Esophagus muscularis mucosa (tissue), 4 donors: ENCODE results near the gene CCDC51. TPM values are rescaled to one million over a fixed set of nuclear protein-coding genes. Genes with fewer than 3 reads are reported as not detected.
A peak's percentile ranks its signal among the peaks of the same experiment; 100 is the strongest.
"Not testable (repeated sequence)": the region's sequence is repeated elsewhere in the genome, so short reads cannot be mapped to it uniquely, and the experiment has no call there.

Source experiments
- DNase-seq: peaks from one replicate; pipeline ENCODE4 v3.0.0-alpha.2; 2017; ENCODE audit errors: extremely low spot score
- H3K27ac ChIP-seq, 4 donors: fragments of 200-600 bp; sonication (generic); replicated peaks in 1 of 4; 1 replicate in 3 of 4; 2 replicates in 1 of 4; pipeline ENCODE4 v1.5.1; 2016 to 2019; ENCODE audit warnings: mild to moderate bottlenecking in 1 of 4
- H3K27me3 ChIP-seq, 4 donors: fragments of 200-600 bp; sonication (generic); one replicate each; pipeline versions ENCODE4 v1.5.1 to v1.6.0; 2016 to 2019
- H3K36me3 ChIP-seq, 4 donors: fragments of 200-600 bp; sonication (generic); one replicate each; pipeline ENCODE4 v1.5.1; 2016 to 2019
- H3K4me1 ChIP-seq, 4 donors: fragments of 200-600 bp; sonication (generic); one replicate each; pipeline ENCODE4 v1.5.1; 2016 to 2019
- H3K4me3 ChIP-seq, 4 donors: fragments of 200-600 bp; sonication (generic); 1 replicate in 2 of 4; 2 replicates in 2 of 4; pipeline ENCODE4 v1.5.1; 2016 to 2019; ENCODE audit warnings: mild to moderate bottlenecking in 4 of 4, moderate library complexity in 1 of 4
- H3K9me3 ChIP-seq, 4 donors: fragments of 200-600 bp; sonication (generic); 1 replicate in 3 of 4; 2 replicates in 1 of 4; pipeline ENCODE4 v1.5.1; 2016 to 2019
- EP300 ChIP-seq: sonication (generic); formaldehyde crosslinking; IDR thresholded peaks from one replicate; pipeline ENCODE4 v1.6.1; 2017; ENCODE audit warnings: antibody characterized with exemption
- POLR2A ChIP-seq: fragments of 450-650 bp; IDR thresholded peaks from one replicate; pipeline ENCODE4 v1.6.1; 2017; ENCODE audit warnings: antibody characterized with exemption, moderate library complexity, mild to moderate bottlenecking, low read depth
- POLR2AphosphoS5 ChIP-seq, 2 donors: sonication (generic); formaldehyde crosslinking; IDR thresholded peaks; one replicate each; pipeline ENCODE4 v1.6.1; 2017; ENCODE audit warnings: antibody characterized with exemption in 2 of 2
- WGBS: methylation state at CpG from one replicate; pipeline ENCODE4 v1.1.5; 2018; 5-methylcytosine and 5-hydroxymethylcytosine counted together
- intact Hi-C: fragments of 100-400 bp; cut with DNase I; formaldehyde crosslinking; loops from one replicate; pipeline ENCODE4 v1.15.1; 2023
- total RNA-seq, 4 donors: library from RNA; depleted of rRNA; stranded (reverse); fragments of >200 nt; gene quantifications; one replicate each; pipeline versions ENCODE4 v1.1.0 to v1.2.1, GENCODE V29; 2016
- TF ChIP-seq, protein P1 (sequence below), 3 experiments: fragments of 200-600 bp in 2 of 3; fragments of 450-650 bp in 1 of 3; sonication (generic) in 2 of 3; IDR thresholded peaks; one replicate each; pipeline ENCODE4 v1.5.1; 2017 to 2019; ENCODE audit warnings: antibody characterized with exemption in 3 of 3, mild to moderate bottlenecking in 2 of 3, moderate library complexity in 1 of 3

The CCDC51 gene
- total RNA-seq, 4 donors from 2014 or later, result 15.6 to 26.6 (median 23.0) TPM

DNA sequence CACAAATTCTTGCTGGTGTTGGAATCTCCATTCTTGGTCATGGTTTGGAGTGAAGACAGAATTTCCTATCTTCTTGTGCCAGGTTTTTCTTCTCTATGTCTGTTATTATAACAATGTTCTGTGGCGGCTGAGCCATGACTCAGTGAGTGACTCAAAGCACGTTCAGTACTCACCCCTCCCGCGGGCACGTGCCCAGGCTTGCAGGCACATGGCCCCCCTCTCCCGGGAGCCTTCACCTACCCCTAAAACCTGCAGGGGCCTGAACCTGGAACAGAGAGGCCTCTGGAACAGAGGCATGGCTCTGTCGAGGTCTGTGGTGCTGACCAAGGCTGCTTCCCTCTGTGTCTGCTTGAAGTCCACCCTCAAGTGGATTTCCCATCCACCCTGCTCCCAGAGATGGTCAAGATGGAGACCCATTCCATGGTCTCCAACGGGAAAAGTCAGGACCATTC is 37.6 kb downstream of the CCDC51 start:
- H3K27ac ChIP-seq, result peak overlapping the region; percentile 84 to 96 (median 95)
- H3K36me3 ChIP-seq, result peaks cover 24 to 40% (median 37%) of the 10 kb centered on the region in 4 donors
- H3K4me3 ChIP-seq, result no peak overlapping the region
- no peaks in the 10 kb centered on the region for H3K9me3 ChIP-seq
- 34% methylated on average over 8 of the region's 8 CpGs for whole genome bisulfite sequencing
- TF ChIP-seq, protein P1, sequence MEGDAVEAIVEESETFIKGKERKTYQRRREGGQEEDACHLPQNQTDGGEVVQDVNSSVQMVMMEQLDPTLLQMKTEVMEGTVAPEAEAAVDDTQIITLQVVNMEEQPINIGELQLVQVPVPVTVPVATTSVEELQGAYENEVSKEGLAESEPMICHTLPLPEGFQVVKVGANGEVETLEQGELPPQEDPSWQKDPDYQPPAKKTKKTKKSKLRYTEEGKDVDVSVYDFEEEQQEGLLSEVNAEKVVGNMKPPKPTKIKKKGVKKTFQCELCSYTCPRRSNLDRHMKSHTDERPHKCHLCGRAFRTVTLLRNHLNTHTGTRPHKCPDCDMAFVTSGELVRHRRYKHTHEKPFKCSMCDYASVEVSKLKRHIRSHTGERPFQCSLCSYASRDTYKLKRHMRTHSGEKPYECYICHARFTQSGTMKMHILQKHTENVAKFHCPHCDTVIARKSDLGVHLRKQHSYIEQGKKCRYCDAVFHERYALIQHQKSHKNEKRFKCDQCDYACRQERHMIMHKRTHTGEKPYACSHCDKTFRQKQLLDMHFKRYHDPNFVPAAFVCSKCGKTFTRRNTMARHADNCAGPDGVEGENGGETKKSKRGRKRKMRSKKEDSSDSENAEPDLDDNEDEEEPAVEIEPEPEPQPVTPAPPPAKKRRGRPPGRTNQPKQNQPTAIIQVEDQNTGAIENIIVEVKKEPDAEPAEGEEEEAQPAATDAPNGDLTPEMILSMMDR (IDR thresholded peaks at IDR 0.05), result no peak
- peak; percentile 76 for TF ChIP-seq EP300
- TF ChIP-seq POLR2AphosphoS5 (IDR thresholded peaks at IDR 0.05), result peak; percentile 91 to 94
- intact Hi-C loops, result no loop called here
- H3K27me3 ChIP-seq, result no peaks in the 10 kb centered on the region
- H3K4me1 ChIP-seq, result peaks cover 14 to 51% (median 33%) of the 10 kb centered on the region in 4 donors
- peak; percentile 98 for DNase-seq

DNA sequence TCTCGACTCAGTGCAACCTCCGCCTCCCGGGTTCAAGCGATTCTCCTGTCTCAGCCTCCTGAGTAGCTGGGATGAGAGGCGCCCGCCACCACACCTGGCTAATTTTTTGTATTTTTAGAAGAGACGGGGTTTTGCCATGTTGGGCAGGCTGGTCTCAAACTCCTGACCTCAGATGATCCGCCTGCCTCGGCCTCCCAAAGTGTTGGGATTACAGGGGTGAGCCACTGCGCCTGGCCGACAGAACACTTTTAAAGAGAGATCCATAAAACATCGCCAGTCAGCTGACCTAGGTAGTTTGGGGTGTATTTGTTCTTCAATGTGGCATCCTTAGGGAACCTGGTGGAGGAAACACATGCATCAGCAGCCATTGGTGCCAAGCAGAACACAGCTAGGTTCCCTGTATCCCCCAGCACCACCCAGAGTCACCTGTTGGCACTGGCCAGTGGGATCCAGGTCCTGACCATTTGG is 38.5 kb downstream of the CCDC51 start:
- not testable (repeated sequence) for H3K27me3 ChIP-seq, DNase-seq, H3K4me3 ChIP-seq, H3K9me3 ChIP-seq
- H3K27ac ChIP-seq, result peak overlapping the region; percentile 84 to 96 (median 95)
- WGBS, result 78% methylated on average over 12 of the region's 12 CpGs
- intact Hi-C loops, result loop anchor here (1.0 kb wide), 1 partner anchor 34 kb away; no protein-coding TSS in a partner anchor
- peaks cover 14 to 51% (median 33%) of the 10 kb centered on the region in 4 donors for H3K4me1 ChIP-seq
- peaks cover 18 to 32% (median 29%) of the 10 kb centered on the region in 4 donors for H3K36me3 ChIP-seq

DNA sequence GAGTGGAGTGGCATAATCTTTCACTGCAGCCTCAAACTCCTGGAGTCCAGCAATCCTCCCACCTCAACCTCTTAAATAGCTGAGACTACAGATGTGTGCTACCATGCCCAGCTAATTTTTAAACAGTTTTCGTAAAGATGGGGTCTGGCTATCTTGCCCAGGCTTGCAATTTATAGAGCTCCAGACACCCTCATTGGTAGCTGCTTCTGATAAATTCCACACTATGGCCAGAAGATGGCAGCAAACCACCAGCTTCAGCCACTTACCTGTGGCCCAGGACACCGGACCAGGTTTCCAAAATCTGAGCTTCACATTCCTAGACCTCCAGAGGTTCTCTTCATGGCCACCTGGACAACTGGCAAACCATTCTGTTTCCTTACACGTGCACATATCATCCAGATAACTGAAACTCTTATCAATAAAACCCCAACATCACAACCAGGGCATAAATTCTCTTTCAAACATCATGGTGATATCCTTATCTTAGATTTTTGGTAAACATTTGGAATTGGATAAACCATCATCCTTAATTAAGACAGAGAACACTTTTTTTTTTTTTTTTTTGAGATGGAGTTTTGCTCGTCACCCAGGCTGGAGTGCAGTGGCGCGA is 39.0 kb downstream of the CCDC51 start:
- no peak for DNase-seq
- Histone ChIP-seq H3K27ac (peak overlapping the region; percentile 84 to 96 (median 95)), H3K9me3 (no peaks in the 10 kb centered on the region), H3K27me3 (no peaks in the 10 kb centered on the region), H3K36me3 (peaks cover 15 to 26% (median 24%) of the 10 kb centered on the region in 4 donors), H3K4me3 (no peak overlapping the region), H3K4me1 (peaks cover 14 to 51% (median 33%) of the 10 kb centered on the region in 4 donors)
- intact Hi-C loops, result loop anchor here (1.0 kb wide), 1 partner anchor 34 kb away; no protein-coding TSS in a partner anchor
- 62% methylated on average over 6 of the region's 6 CpGs for WGBS
- TF ChIP-seq EP300, result no peak
- TF ChIP-seq, protein P1 (IDR thresholded peaks at IDR 0.05), result peak; percentile 79 to 98 (median 84)
- no peak for TF ChIP-seq POLR2A
- TF ChIP-seq POLR2AphosphoS5 (IDR thresholded peaks at IDR 0.05), result peak; percentile 35 to 44

DNA sequence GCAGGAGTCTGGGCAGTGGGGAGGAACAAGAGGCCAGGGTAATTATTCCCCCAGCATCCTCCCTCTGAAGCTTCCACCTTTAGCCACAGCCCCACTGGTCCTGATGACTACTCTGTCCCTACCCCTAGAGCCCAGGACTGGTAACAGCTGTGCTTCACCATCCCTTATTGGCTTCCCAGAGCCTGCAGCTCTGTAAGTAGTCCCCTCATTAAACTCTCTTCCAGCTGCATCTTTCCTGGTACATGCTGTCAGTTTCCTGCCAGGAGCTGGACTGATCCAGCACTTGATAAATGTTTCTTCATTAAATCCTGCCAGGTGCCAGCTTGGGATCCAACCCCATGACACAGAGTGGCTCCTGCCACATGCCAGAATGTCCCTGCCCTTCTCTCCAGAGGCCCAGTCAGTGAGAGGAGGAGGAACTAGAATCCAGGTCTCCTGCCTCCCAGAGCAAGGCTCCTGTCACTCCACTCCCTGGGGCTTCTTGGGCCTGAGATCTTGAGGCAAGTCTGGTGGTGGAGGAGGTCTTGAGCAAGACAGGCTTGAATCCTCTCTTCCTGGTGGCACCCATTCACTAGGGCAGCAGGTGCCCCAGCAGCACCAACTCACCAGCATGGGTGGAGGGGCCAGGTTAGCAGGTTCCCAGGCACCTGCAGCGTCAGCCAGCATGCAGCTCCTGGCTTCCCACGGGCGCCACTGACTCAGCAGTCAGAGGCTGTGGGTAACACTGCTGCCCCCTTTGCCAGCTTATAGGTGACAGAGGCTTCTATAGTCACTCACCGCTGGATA is 40.3 kb downstream of the CCDC51 start:
- peak; percentile 85 for DNase-seq
- no peaks in the 10 kb centered on the region for H3K9me3 ChIP-seq
- H3K4me1 ChIP-seq, result peaks cover 14 to 38% (median 29%) of the 10 kb centered on the region in 4 donors
- no peak overlapping the region for H3K4me3 ChIP-seq
- intact Hi-C loops, result loop anchor here (10.0 kb wide), 1 partner anchor 125 kb away; no protein-coding TSS in a partner anchor
- no peak for TF ChIP-seq EP300
- no peak for TF ChIP-seq POLR2AphosphoS5 (IDR thresholded peaks at IDR 0.05)
- no peak for TF ChIP-seq POLR2A
- peaks cover 4 to 13% (median 11%) of the 10 kb centered on the region in 4 donors for H3K36me3 ChIP-seq
- peak overlapping the region; percentile 17 to 95 (median 22) for H3K27ac ChIP-seq
- peaks cover 0 to 6% (median 0%) of the 10 kb centered on the region in 4 donors for H3K27me3 ChIP-seq
- 70% methylated on average over 4 of the region's 4 CpGs for WGBS

DNA sequence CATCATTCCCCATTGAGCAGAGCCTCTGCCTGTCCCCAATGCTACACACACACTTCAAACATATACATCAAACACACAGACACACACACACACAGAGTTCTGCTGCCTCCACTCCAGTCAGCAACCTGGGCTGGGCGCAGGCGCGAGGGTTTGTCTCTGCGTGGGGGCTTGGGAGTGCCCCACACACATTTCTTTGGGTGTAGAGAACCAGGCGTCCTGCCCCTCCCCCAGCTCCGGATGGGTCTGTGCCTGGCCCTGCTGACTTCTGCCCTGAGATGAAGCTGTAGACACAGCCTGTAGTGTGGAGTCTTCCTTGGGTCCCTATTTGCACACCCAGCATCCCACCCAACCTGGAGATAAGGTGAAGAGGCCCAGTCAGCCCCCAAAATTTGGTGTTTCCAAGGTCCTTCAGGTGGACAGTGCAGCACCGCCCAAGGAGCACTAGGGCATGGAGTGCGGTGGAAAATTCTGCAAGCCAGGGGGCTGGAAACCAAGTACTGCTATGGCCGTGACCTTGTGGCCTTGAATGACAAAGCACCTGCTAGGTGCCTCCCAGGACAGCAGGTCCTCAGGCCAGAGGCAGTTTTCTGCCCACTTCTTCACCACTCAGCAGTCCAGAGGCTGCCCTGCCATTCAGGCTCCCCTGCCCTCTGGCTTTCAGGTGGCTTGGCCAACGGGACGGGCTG is 41.1 kb downstream of the CCDC51 start:
- H3K27ac ChIP-seq, result peak overlapping the region in 3 of 4 donors; percentile 17 to 95 (median 28)
- peaks cover 0 to 7% (median 0%) of the 10 kb centered on the region in 4 donors for H3K27me3 ChIP-seq
- TF ChIP-seq POLR2AphosphoS5 (IDR thresholded peaks at IDR 0.05) (no peak), POLR2A (no peak)
- TF ChIP-seq, protein P1 (IDR thresholded peaks at IDR 0.05), result no peak
- peaks cover 4 to 5% (median 5%) of the 10 kb centered on the region in 4 donors for H3K36me3 ChIP-seq
- no peak overlapping the region for H3K4me3 ChIP-seq
- H3K4me1 ChIP-seq, result peaks cover 14 to 31% (median 29%) of the 10 kb centered on the region in 4 donors
- intact Hi-C loops, result loop anchor here (10.0 kb wide), 1 partner anchor 124 kb away; no protein-coding TSS in a partner anchor
- H3K9me3 ChIP-seq, result no peaks in the 10 kb centered on the region
- WGBS, result 70% methylated on average over 7 of the region's 11 CpGs
- no peak for DNase-seq
